ENCODE measurements around the gene NIT1. TPM values are rescaled to one million over a fixed set of nuclear protein-coding genes. Genes with fewer than 3 reads are reported as not detected.
"Not testable (repeated sequence)": the region's sequence is repeated elsewhere in the genome, so short reads cannot be mapped to it uniquely, and the experiment has no call there.

Gene NIT1
- total RNA-seq, 1 experiment from 2014 or later, result 25.1 TPM

DNA sequence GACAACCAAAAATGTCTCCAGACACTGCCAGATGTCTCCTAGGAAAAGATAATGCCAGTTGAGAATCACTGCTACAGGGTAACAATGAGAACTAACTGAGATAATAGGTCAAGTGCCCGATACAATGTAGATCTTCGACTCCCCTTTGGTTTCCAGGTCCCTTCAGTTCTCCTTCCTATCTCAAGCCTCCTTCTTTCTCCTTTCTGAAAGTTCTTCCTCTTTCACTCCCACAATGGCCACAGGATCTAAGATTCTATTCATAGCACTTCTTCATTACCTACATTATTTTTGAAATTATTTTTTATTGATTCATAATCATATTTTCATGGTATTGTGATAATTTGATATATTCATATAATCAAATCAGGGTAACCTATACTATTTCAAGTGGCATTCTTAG lies 6.4 kb upstream of the NIT1 start:
- no peak for DNase-seq (ENCODE audit: low spot score)

DNA sequence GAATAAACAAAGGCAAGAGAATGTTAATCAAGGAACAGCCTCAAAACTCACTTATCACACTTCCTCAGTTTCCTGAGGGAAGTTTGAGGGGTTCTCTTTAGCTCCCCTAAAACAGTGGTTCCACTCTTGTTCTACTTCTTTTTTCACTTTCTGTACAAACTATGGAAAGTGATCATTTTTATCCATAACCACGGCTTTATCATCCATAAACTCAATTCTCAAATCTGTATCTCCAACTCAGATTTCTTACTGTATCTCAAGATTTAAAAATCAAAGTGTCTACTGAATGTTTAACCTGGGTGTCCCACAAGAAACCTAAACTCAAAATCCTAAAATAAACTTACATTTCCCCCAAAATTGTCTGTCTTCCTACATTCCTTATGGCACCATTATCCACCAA lies 4.0 kb upstream of the NIT1 start:
- DNase-seq (ENCODE audit: low spot score), result no peak

DNA sequence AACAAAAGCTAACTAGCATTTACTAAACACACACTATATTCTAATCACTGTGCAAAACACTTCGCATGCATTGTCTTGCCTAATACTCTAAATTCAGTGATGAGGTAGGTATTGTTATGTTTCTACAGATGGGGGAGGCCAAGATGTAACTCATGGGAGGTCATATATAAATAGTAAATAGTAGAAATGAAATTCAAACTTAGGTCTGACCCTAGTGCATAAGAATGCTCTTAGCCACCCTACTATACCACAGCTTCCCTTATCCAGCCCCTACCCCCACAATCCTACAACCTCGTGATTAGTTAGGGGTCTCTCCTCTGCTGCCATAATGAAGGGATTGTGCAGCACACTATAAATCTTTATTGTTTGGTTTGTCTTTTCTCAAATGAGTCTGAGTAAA lies 3.3 kb upstream of the NIT1 start:
- no peak for DNase-seq (ENCODE audit: low spot score)

DNA sequence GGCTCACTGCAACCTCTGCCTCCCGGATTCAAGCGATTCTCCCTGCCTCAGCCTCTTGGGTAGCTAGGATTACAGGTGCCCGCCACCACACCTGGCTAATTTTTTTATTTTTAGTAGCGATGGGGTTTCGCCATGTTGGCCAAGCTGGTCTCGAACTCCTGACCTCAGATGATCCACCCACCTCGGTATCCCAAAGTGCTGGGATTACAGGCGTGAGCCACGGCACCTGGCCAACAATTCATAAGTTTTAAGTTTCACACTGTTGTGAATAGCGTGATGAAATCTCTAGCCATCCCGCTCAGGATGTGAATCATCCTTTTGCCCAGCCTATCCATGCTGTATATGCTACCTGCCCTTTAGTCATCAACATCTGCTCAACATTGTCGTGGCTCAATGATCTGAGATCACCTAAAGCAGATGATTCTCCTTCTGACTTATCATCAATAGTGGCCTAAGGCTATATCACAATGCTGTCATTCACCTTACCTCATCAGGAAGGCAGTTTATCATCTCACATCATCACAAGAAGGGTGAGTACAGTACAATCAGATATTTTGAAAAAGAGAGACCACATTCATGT lies 2.7 kb upstream of the NIT1 start:
- DNase-seq (ENCODE audit: low spot score), result peak; percentile 29

DNA sequence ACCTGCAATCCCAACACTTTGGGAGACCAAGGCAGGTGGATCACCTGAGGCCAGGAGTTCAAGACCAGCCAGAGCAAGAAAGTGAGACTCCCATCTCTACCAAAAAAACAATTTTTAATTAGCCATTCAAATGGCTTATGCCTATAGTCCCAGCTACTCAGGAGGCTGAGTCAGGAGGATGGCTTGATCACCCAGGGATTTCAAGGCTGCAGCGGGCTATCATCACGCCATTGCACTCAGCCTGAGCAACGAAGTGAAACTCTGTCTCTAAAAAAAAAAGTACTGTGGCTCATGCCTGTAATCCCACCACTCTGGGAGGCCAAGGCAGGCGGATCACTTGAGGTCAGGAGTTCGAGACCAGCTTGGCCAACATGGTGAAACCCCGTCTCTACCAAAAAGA lies 1.9 kb upstream of the NIT1 start:
- not testable (repeated sequence) for DNase-seq (ENCODE audit: low spot score)

DNA sequence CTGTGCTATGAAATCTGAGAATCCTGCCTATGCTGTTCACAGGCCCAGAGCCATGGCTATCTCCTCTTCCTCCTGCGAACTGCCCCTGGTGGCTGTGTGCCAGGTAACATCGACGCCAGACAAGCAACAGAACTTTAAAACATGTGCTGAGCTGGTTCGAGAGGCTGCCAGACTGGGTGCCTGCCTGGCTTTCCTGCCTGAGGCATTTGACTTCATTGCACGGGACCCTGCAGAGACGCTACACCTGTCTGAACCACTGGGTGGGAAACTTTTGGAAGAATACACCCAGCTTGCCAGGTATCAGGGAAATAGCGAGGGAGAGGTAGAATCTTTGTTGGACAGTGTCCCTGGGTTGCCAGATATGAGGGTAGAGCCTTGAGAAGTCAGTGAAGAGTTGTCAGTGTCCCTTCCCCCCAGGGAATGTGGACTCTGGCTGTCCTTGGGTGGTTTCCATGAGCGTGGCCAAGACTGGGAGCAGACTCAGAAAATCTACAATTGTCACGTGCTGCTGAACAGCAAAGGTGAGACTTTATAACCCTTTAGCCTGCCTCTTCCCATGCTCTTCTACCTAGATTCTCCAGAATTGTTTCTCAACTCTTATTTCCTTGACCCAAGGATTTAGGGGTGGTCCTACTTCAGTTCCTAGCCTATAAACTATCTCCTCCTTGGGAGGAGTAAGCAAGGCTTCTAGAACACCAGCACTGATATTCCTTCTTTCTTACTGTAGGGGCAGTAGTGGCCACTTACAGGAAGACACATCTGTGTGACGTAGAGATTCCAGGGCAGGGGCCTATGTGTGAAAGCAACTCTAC lies 1.4 kb downstream of the NIT1 start:
- peak; percentile 78 for DNase-seq (ENCODE audit: low spot score)

DNA sequence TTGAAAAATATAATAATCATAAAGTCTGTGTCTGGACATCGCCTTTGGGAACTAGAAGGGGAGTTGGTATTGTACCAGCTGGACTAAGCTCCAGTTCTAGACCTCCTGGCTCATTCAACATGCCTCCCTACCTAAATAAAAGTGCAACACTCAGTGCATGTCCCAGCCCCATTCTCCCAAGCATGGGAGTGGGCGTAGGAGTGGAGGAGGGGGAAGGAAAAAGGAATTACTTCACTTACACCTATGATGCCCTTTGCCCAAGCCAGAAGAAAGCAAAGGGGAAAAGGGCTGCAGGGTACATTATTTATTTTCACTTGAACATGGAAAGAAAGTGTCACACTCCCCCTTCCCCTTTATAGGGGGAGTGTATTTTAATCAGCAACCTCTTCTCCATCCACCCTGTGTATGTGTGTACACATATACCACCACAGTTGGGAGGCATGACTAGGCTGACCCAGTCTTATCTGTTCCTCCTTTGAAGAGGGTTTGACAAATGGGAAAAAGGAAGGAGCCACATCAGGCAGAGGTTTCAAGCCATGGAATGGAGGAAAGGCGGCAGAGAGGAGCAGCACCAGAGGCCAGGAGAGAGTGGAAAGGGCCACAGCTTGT lies 3.2 kb downstream of the NIT1 start:
- DNase-seq (ENCODE audit: low spot score), result no peak

DNA sequence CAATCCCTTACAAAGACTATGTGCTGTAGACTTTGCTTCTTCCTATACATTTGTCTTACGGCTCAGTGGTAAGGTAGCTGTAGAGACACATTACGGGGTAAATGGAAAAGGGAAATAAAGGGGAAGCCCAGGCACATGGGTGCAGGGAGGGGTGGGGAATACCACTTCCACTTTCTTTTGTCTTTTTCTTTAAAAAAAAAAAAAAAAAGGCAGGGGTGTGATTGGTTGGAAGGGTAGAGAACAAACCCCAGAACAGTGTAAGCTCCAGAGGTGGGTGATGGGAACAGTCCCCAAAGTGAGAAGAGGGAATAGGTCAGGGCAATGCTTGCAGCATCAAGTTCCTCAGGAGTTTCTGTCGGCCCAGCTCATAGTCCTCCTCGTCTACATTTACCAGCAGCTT lies 3.9 kb downstream of the NIT1 start:
- DNase-seq (ENCODE audit: low spot score), result no peak

DNA sequence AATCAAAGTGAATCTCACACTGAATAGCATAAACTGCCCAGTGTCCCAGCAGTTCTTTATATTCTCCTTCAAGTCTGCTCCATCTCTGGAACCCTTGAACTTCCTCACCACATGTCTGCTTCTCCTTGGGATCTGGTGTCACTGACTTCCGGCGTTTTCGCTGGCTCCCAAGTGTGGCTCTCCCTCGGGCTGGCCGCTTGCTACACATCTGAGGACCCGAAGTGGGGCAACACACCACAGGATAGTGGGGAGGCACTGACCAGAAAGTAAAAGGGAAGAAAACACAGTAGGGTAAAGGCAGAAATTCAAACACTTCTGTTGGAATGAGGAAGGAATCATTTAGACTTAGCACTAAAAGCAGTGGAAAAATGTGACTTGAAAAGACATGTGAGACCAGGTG lies 5.1 kb downstream of the NIT1 start:
- DNase-seq (ENCODE audit: low spot score), result no peak

DNA sequence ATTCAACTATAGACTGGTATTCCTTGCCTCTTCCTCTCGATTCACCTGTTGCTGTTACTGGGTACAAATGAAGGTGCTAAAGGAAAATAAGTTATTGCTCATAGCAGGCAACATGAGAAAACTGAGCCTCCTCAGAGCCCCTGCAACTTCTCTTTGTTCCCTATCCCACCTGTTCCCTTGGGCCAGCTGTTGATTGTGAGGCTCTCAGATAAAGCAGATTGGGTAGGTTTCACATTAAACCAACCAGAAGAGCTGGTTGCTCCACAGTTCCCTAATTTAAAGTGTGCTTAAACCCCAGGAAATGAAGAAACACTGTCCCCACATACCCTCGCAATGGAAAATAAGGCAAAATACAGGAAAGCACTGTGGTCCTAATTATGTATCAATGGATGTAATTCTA lies 9.7 kb downstream of the NIT1 start:
- no peak for DNase-seq (ENCODE audit: low spot score)

DNA sequence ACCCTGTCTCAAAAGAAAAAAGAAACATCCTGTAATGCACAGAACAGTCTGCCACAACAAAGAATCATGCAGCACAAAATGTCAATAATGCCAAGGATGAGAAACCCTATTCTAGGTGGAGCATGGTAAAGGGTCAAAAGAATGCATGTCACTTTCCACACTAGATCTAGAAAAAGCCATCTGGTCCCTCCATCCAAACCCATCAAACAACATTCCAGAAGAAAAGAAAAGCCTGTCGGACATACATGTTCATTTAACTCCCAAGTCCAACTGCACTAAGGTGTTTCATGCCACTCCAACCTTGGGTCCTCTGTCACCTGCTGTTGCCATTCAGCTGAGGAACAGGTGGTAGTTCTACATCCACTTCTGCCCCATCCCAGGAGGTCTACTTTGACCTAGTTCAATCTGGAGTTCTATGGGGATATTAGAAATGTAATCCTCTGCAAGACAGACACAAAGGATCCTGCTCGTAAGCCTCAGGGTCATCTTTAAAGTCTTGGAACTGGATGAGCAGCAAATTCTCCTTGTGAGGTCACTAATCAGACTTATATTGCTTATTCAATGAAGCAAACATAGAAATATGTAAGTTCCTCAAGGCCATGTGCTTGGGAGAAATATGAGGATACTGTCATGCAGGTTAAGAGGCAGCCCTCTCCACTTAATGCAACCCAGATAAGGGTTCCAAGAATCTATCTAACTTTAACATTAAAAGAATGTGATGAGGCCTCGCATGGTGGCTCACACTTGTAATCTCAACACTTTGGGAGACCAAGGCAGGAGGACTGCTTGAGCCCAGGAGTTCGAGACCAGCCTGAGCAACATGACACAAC lies 10.9 kb downstream of the NIT1 start:
- no peak for DNase-seq (ENCODE audit: low spot score)

DNA sequence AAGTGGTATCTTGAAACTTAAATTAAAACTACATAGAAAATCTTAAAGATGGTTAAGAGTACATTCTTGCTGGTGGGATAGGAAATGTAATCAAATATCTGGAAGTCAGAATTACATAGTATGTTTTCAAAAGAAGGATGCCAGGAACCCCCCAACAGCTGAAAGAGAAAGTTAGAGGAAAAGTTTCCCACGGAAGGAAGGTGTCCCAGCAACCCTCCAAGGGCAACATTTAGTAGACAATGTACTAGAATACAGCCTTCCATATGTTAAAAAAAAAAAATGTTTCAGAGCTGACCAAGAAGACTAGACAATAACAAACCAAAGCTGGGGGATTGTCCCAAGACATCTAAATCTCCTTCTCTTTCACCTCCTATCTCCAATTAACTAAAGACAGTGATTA lies 12.4 kb downstream of the NIT1 start:
- no peak for DNase-seq (ENCODE audit: low spot score)

DNA sequence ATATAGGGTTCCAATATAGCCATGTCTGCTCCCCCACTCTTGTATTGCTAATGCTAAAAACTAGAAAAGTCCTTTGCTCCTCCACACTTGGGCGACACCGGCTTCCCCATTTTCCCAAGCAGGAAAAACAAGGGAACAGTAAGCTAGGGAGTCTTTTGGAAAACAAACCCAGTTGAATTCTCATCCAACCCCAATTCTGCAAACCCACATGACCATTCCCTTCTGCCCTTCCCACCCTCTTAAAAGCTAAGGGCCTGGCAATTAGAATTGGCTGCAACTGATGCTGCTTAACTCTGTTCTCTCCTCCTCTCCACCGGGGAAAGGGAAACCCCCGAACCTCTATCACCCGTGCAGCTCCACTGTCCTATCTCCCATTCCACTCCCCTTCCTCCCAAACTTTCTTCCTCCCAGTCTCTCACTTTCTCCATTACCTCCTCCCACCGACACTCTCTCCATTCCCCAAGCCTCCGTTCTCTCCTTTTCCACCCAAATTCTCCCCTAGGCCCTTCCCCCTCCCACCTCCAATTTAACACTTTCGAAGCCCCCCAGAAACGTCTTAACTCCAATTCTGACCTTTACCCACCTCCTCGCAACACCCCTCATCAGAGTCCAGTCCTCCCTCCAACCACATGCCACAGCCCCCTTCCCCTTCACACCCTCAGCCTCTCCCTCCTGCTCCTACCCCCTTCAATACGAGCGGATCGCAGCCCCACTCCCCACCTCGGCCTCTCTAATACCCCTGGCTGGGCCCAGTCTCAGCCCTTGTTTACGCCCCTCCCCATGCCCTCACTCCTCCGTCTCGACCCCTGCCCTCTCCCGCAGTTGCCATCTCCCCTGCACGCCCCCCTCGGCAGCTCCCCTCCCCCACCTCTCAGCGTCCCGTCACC lies 13.9 kb downstream of the NIT1 start:
- peak; percentile 15 for DNase-seq (ENCODE audit: low spot score)

DNA sequence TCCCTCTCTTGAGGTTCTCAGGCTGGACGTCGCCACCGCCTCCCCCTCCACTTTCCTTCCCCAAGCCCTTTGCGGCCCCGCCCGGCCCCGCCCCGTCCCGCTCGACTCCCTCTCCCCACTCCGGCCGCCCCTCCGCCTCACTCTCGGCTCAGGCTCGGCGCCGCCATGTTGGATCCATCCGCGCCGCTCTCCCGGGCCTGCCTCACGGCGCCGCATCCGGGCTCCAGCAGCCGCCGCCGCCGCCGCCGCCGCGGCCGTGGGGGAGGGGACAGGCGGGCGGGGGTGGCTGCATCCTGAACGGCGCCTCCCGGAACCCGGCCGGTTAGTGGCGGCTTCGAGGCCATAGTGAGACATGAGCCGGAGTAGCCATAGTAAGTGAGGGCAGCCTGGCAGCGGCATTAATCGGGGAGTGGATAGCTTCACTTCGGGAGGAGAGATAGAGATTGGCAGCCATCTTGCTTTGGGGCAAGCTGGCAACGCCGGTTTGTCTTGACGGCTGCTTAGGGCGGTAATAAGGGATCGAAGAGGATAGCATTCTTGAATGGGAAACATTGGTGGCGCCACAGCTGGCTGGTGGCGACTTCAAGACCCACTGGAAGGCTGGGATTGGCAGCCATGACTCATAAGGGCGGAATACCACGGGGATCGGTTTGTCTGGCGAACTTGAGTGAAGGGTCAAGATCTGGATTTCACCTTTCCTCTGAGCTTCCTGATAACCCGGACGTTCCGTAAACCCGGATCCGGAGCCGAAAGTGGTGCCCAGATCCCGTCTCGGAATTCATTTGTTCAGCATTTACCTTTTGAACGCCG lies 14.7 kb downstream of the NIT1 start, which contains the start of gene DEDD:
DEDD (minus strand) TSS at position 258 of the 810 bp plus-strand sequence. CDS start 8,205 bp downstream, outside the sequence.
- DNase-seq (ENCODE audit: low spot score), result peak; percentile 90

DNA sequence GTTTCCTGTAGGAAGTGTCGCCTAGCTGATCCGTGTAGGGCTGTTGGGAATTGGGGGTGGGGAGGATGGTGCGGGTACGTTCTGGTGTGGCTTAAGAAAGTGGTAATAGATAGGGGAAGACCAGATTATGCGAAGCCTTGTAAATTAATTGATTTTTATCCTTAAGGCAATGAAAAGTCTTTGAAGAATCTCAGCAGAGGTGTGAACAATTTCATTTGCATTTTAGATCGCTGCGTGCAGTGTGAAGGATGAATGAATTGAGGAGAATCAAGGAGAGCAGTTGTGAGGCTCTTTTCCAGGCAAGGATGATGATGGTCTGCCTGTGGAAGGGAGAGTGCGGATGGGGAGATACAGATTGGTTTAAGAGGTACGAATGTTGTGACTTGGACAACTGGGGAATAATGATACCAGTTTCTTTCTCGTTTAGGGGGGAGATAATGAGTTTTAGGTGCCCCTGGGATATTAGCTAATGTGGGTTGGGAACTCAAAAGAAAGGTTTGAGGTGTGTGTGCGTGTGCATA lies 15.4 kb downstream of the NIT1 start:
- no peak for DNase-seq (ENCODE audit: low spot score)

DNA sequence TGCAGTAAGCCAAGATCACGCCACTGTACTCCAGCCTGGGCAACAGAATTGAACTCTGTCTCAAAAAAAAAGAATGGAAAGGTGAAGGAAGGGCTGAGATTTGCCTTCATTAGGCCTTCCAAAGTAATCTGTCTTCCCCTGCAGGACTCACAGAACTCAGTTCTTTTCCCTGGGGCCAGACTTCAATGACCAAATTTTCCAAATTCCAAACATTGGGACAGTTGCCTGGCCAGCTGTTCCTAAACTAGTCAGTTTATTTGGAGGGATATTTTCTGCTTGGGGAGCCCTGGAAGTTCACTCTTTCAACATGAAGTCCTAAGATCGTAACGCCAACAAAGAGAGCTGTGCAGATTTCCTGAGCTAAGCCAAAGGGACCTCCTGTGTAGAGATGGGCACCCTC lies 20.0 kb downstream of the NIT1 start:
- no peak for DNase-seq (ENCODE audit: low spot score)

DNA sequence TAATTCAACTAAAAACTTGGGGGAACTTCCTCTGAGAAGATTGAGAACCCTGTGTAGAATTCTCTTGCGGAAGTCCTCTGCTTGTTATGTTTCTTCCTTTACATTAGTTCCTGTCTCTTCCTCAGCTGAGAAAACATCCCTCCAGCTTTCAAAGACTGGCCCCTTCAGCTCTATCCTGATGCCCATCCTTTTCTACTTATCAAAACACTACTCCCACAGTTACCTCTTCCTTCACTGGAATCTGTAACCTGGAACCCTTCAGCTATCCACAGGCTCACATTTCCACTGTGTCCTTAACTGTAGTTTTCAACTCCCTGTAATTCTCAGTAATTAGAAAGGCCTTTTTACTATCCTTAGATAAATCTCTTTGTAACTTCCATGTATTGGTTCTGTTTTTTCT lies 20.5 kb downstream of the NIT1 start:
- no peak for DNase-seq (ENCODE audit: low spot score)

DNA sequence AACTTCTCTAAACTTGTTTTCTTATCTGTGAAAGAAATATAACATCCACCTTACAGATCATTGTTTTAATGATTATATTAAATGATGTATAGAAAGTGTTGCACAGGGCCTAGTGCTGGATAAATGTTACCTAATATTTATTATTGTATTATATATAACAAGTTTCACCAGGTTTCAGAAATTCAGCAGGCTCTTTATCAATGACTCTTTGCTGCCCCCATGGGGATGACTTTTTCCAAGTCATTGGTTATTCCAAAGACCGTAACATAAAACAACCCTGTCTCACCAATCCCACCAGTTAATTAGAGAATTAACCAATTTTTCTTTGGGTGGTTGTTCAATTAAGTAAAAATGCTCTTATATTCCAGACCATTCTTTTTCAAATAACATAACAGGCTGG lies 21.9 kb downstream of the NIT1 start:
- peak; percentile 77 for DNase-seq (ENCODE audit: low spot score)

DNA sequence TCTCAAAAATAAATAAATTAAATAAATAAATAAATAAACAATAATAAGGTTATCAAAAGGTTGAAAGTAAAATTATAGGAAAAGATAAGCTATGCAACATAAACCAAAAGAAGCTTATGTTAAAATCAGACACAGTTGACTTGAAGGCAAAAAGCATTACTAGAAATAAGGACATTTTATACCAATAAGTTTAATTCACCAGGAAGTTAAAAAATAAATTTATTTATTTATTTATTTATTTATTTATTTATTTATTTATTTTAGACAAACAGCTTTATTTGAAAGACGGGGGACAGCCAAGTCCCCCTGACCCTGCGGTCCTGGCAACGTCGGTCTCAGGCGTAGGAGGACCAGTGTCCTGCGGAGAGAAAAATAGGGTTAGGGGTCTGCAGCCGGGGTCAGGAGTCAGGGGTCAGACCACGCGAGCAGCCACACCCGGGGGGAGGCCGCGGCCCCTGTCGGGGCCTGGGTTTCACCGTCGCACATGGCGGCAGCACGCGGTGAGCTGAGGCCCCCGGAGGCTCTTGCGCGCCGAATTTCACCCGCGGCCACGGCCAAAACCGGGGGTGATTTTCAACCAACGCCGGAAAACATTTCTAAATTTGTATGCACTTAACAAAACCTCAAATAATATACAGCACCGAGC lies 23.0 kb downstream of the NIT1 start:
- DNase-seq (ENCODE audit: low spot score), result no peak

Measured in HT-29 (cell line).